Epithelial cell of esophagus (primary cell): ENCODE measurements around the gene PRKACB.

Experiments
- DNase-seq: peaks from one replicate; pipeline ENCODE4 v3.0.0; 2010; ENCODE audit warnings: low read depth
- H3K4me3 ChIP-seq: 2 replicates; pipeline ENCODE4 v1.5.1; 2011; ENCODE audit warnings: mild to moderate bottlenecking, low read length, control low read depth
- TF ChIP-seq, protein P1 (sequence below): IDR thresholded peaks from 2 replicates; pipeline ENCODE4 v1.5.1; 2011; ENCODE audit warnings: low read depth, mild to moderate bottlenecking, low read length, control low read depth, inconsistent platforms; ENCODE audit not compliant: insufficient read depth; ENCODE audit errors: missing control alignments

The PRKACB gene

DNA sequence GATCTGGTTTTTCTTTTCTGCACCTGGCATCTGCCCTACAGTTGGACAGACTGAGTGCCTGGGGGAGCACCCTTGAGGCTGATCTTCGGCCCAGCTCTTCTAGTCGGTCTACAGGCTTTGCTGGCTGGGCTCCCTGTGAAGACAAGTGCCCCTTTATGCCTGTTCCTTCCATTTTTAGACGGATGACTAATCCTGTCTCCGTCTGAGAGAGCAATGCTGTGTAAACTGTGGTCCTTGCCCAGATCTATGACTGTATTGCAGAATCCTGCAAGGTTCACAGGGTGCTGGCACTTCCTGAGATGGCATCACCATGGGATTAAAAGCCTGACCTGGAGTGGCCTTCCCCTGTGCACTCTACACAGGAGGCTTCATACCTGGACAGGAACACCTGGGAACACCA is 109.8 kb downstream of the PRKACB start:
- DNase-seq, result peak; percentile 90
- H3K4me3 ChIP-seq, result no peak overlapping the region
- TF ChIP-seq, protein P1, sequence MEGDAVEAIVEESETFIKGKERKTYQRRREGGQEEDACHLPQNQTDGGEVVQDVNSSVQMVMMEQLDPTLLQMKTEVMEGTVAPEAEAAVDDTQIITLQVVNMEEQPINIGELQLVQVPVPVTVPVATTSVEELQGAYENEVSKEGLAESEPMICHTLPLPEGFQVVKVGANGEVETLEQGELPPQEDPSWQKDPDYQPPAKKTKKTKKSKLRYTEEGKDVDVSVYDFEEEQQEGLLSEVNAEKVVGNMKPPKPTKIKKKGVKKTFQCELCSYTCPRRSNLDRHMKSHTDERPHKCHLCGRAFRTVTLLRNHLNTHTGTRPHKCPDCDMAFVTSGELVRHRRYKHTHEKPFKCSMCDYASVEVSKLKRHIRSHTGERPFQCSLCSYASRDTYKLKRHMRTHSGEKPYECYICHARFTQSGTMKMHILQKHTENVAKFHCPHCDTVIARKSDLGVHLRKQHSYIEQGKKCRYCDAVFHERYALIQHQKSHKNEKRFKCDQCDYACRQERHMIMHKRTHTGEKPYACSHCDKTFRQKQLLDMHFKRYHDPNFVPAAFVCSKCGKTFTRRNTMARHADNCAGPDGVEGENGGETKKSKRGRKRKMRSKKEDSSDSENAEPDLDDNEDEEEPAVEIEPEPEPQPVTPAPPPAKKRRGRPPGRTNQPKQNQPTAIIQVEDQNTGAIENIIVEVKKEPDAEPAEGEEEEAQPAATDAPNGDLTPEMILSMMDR, result no peak

DNA sequence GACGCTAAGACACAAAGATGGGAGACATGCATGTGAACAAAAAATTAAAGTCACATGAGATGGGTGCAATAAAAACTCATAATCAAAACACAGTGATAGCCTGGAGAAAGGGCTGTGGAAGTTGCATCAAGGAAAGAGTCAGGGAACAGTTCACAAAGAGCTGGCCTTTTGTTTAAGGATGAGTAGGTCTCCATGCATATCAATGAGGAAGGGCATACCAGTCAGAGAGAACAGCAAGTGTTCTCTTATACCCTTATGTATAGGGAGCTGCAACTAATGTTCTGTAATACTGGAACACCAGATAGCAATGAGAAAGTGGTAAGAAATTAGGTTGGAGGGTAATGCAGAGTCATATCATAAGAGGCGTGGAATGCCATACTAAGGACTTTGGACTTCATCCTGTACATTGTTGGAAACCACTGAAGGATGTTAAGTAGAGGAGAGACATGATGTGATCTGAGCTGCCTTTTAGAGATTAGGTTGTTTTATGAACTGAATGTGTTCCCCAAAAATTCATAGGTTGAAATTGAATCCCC is 110.7 kb downstream of the PRKACB start:
- TF ChIP-seq, protein P1, result no peak
- no peak for DNase-seq
- no peak overlapping the region for H3K4me3 ChIP-seq

DNA sequence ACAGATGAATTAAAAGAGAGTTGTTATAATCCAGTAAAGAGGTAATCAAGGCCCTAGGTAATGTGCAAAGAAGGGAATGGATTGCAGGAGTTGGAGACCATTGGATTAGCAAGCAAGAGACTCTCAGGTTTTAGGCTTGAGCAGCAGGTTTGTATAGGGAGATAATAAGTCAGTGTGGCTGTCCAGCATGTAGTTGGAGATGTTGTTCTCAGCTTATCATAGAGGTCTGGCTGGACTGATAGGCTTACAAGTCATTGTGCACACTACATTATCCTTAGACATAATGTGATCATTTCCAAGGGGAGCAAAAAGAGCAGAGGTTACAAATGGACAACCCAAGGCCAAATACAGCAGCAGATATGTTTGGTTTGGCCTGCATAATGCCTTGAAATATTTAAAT is 111.5 kb downstream of the PRKACB start:
- DNase-seq, result no peak
- no peak overlapping the region for H3K4me3 ChIP-seq
- TF ChIP-seq, protein P1, result no peak

DNA sequence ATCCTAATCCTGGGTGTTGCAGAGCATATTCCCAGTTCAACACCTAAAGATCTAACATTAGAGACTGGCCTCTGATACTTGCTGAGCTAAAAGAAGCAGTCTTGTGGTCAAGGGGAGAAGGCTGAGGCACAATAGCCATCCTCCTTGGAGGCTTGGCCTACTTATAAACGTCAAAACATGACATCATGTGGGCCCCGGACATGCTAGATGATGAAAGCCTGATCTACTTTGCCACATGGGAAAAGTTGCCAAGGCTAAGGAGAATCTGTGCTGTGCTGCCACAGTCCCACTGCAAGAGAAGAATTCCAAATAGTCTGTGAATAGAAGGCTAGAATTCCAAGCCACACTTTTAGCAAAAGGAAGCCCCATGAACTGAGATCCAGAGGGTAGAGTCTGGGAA is 113.5 kb downstream of the PRKACB start:
- no peak overlapping the region for H3K4me3 ChIP-seq
- DNase-seq, result no peak
- TF ChIP-seq, protein P1, result no peak

DNA sequence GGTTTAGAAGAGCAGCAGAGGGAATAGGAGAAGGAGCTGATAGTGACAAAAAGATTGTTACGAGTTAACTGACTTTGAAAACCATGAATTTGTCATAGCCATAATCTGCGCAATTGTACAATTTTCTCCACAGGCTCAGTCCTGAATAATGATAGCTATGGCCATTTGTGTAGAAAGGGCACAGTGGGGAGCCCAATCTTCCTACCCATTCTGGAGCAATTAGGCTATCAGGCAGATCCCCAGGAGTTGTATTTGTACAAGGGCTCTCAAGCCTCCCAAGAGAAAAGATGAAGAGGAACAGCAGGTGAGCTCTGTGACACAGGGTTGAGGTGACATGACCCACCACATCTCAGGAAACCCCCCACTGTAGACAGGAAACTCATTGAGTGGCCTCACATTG is 115.3 kb downstream of the PRKACB start:
- DNase-seq, result no peak

DNA sequence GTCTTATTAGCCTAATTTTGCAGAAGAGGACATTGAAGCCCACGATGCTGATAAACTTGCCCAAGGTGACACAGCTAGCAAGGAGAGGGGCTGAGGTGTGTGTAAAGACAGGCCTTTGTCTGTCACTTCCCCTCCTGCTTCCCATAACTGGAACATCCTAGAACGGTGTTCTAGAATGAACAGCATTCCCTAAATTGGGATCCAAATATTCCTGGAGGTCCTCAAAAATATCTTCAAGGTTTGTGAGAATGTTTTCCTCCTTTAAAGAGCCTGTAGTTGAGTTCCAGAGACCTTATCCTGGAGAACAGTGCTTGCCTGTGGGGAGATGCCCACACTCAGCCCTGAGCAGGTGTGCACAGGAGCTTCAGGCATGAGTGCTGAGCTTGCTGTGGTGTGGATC is 115.9 kb downstream of the PRKACB start:
- TF ChIP-seq, protein P1, result no peak
- H3K4me3 ChIP-seq, result no peak overlapping the region
- no peak for DNase-seq

More for the DNA sequence above, 115.3 kb downstream of the PRKACB start:
- TF ChIP-seq, protein P1, result no peak
- no peak overlapping the region for H3K4me3 ChIP-seq

DNA sequence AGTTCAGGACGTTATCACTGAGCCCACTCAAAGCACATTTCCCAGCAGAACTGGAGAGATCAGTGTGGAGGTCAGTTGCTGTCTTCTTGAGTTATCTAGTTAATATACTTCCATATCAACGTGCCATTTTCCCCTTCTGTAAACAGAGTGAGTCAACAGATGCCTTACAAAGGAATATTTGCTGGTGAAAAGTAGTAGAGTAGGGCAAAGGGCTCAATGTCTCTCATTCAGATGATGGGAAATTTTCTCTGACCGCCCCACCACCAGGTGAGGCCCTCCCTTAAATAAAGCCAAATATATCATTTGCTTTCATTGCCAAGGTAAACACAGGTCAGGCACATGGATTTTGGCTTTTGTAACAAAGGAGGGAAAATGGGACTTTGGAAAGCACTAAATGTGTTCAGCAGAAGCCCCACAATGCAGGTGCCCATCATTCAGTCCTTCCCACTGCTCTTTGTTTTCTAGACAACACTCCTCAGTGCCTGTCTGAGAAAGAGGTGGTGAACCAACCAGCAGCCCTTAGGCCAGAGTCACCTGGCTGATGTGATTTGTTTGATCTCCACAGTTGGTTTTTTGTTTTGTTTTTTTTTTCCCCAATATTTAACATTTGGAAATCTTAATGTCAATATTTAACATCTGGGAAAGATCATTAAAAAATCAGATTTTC is 116.9 kb downstream of the PRKACB start:
- H3K4me3 ChIP-seq, result no peak overlapping the region
- DNase-seq, result peak; percentile 24
- TF ChIP-seq, protein P1, result no peak
